Measurements from ENCODE around the gene MAP3K4. TPM values are rescaled to one million over a fixed set of nuclear protein-coding genes. Genes with fewer than 3 reads are reported as not detected.

MAP3K4 gene
- total RNA-seq, 1 experiment from 2014 or later = 54.3 TPM

DNA sequence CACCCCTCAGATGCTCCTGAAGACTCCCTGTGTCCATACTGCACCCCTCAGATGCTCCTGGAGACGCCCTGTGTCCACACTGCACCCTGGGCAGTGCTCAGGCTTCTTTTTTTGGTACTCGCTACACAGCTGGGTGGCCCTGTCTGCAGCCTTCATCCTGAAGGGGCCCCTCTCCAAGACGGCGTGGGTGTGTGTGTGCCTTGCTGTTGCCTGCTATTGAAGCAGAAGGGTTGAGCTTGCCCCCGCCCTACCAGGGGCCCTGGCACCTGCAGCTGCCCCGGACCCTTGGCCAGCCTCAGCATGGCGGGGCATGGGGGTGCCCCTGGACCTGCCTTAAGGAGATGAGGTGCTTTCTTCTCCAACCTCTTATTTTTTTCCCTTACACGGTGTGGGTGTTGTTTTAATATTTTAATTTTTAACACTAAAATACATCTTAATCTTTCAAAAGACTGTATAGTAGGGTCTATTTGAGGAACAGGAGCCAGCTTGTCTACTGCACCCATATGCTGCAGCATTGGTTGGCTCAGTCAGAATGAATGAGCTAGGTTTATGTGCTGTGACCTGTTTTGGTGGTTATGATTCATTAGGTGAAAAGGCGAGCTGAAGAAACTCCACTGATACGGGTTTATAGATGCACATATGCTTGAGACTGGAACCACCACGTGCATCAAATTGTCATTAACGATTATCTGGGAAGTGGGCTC lies 146.4 kb downstream of the MAP3K4 start:
- H3K23me2 ChIP-seq (ENCODE audit: insufficient read length, low read depth, low read length, poor library complexity, severe bottlenecking) = no peaks in the 10 kb centered on the region
- H4K20me1 ChIP-seq (ENCODE audit: control insufficient read depth, insufficient read depth, insufficient read length) = no peaks in the 10 kb centered on the region
- DNase-seq = no peak
- no peak overlapping the region for H2AK5ac ChIP-seq (ENCODE audit: insufficient read length, low read length)
- no peak overlapping the region for H2BK12ac ChIP-seq (ENCODE audit: insufficient read length, low read depth, low read length)
- no peak overlapping the region for H3K14ac ChIP-seq (ENCODE audit: insufficient read depth, low read length)
- H2AFZ ChIP-seq (ENCODE audit: low read length) = no peak overlapping the region
- H3K27ac ChIP-seq (ENCODE audit: insufficient read length, low read depth, low read length) = no peak overlapping the region
- no peaks in the 10 kb centered on the region for H3K79me2 ChIP-seq (ENCODE audit: insufficient read depth, low read length)
- WGBS (ENCODE audit: extremely low coverage, insufficient read length, low lambda C conversion rate) = no CpG with 5 or more reads among the region's 12 CpGs
- no peak overlapping the region for H2BK5ac ChIP-seq (ENCODE audit: insufficient read length, low read length)
- peaks cover 22 to 62% (median 45%) of the 10 kb centered on the region in 3 experiments for H3K36me3 Mint-ChIP-seq (ENCODE audit: insufficient read depth in 1 of 3, low read depth in 3 of 3)
- no peak overlapping the region for H2BK20ac ChIP-seq (ENCODE audit: low read depth, low read length, poor library complexity, severe bottlenecking)
- H3K27me3 Mint-ChIP-seq (ENCODE audit: low read depth) = no peaks in the 10 kb centered on the region; the same call in none of the 2 replicates
- no peak overlapping the region for H3K56ac ChIP-seq (ENCODE audit: insufficient read length, low read depth, low read length)
- H4K5ac ChIP-seq (ENCODE audit: insufficient read length, low read depth, low read length) = no peak overlapping the region
- H3K9ac ChIP-seq (ENCODE audit: extremely low read depth, insufficient read length, low read length) = no peak overlapping the region
- H3K4me1 ChIP-seq (ENCODE audit: insufficient read depth, low read length) = no peaks in the 10 kb centered on the region
- H3K27ac Mint-ChIP-seq = no peak overlapping the region
- no peak overlapping the region for H3K18ac ChIP-seq (ENCODE audit: insufficient read length, low read depth, low read length)
- no peak overlapping the region for H3T11ph ChIP-seq (ENCODE audit: low read length)
- TF ChIP-seq, protein P1, sequence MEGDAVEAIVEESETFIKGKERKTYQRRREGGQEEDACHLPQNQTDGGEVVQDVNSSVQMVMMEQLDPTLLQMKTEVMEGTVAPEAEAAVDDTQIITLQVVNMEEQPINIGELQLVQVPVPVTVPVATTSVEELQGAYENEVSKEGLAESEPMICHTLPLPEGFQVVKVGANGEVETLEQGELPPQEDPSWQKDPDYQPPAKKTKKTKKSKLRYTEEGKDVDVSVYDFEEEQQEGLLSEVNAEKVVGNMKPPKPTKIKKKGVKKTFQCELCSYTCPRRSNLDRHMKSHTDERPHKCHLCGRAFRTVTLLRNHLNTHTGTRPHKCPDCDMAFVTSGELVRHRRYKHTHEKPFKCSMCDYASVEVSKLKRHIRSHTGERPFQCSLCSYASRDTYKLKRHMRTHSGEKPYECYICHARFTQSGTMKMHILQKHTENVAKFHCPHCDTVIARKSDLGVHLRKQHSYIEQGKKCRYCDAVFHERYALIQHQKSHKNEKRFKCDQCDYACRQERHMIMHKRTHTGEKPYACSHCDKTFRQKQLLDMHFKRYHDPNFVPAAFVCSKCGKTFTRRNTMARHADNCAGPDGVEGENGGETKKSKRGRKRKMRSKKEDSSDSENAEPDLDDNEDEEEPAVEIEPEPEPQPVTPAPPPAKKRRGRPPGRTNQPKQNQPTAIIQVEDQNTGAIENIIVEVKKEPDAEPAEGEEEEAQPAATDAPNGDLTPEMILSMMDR (conservative IDR thresholded peaks at IDR 0.05) = no peak
- no peaks in the 10 kb centered on the region for H3K9me3 ChIP-seq (ENCODE audit: control insufficient read depth, low read depth, low read length)
- no peak overlapping the region for H3K4ac ChIP-seq (ENCODE audit: low read depth, low read length)
- H4K91ac ChIP-seq (ENCODE audit: insufficient read length, low read depth, low read length) = no peak overlapping the region
- H3K4me2 ChIP-seq (ENCODE audit: insufficient read depth, insufficient read length, low read length) = no peak overlapping the region
- H2BK15ac ChIP-seq (ENCODE audit: low read depth, low read length) = no peak overlapping the region
- H3K27me3 ChIP-seq (ENCODE audit: insufficient read depth, low read length) = no peaks in the 10 kb centered on the region
- peaks cover 0 to 10% of the 10 kb centered on the region in 2 experiments; a peak in 3 of 4 replicates for H3K4me1 Mint-ChIP-seq
- H3K23ac ChIP-seq (ENCODE audit: insufficient read length, low read depth, low read length) = no peak overlapping the region
- H3K79me1 ChIP-seq (ENCODE audit: insufficient read depth, low read depth, low read length, poor library complexity, severe bottlenecking) = no peaks in the 10 kb centered on the region
- no peak overlapping the region for H2BK120ac ChIP-seq (ENCODE audit: low read depth, low read length, poor library complexity, severe bottlenecking)
- H3K9me3 Mint-ChIP-seq = no peaks in the 10 kb centered on the region
- no peak overlapping the region for H3K4me3 Mint-ChIP-seq
- H4K8ac ChIP-seq (replicated peaks; ENCODE audit: insufficient read length, low read depth, low read length) = no peak overlapping the region
